GM12801 (cell line): Measurements from ENCODE around the gene SPANXB1.
"Not testable (repeated sequence)": the region's sequence is repeated elsewhere in the genome, so short reads cannot be mapped to it uniquely, and the experiment has no call there.

ENCODE experiments used
- CTCF ChIP-seq: IDR thresholded peaks from one replicate; pipeline ENCODE4 v1.5.1; 2011; ENCODE audit warnings: control low read depth; ENCODE audit not compliant: insufficient read length; ENCODE audit errors: extremely low read depth

The SPANXB1 gene

GRCh38 chrX:141002568-141002967 is at the start of gene SPANXB1:
SPANXB1 (plus strand) TSS chrX:141002594; CDS start chrX:141002694, 100 bp downstream.
- not testable (repeated sequence) for TF ChIP-seq CTCF

- no peak for TF ChIP-seq CTCF
Measured at GRCh38 chrX:140967036-140967435, 35.4 kb upstream of the SPANXB1 start.

- no peak for TF ChIP-seq CTCF
Measured at GRCh38 chrX:140971099-140971795, 31.1 kb upstream of the SPANXB1 start.

- no peak for TF ChIP-seq CTCF
Measured at GRCh38 chrX:140975472-140975871, 26.9 kb upstream of the SPANXB1 start.

- TF ChIP-seq CTCF = no peak
Measured at GRCh38 chrX:140980271-140980670, 22.1 kb upstream of the SPANXB1 start.

GRCh38 chrX:140983730-140984129 is 18.7 kb upstream of the SPANXB1 start:
- no peak for TF ChIP-seq CTCF
